GM18499 (cell line): ENCODE measurements around the gene SPC24.
"Not testable (repeated sequence)": the region's sequence is repeated elsewhere in the genome, so short reads cannot be mapped to it uniquely, and the experiment has no call there.

Experiments
- ATAC-seq: cut with Tn5 transposase; IDR thresholded peaks from one replicate; pipeline ENCODE4 v1.9.1; 2021; ENCODE audit warnings: moderate number of reproducible peaks; ENCODE audit not compliant: insufficient read depth, unreplicated experiment

SPC24 gene

DNA sequence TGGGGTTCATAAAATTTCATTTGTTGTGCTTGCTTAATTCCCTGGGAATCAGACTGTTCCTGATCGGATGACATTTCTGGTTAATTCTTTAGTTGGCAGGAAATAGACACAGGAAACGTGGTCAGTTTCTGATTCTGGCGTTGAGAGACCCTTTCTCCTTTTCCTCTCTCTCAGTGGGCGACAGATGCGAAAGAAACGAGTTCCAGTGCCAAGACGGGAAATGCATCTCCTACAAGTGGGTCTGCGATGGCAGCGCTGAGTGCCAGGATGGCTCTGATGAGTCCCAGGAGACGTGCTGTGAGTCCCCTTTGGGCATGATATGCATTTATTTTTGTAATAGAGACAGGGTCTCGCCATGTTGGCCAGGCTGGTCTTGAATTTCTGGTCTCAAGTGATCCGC lies 55.5 kb downstream of the SPC24 start:
- no peak for ATAC-seq

DNA sequence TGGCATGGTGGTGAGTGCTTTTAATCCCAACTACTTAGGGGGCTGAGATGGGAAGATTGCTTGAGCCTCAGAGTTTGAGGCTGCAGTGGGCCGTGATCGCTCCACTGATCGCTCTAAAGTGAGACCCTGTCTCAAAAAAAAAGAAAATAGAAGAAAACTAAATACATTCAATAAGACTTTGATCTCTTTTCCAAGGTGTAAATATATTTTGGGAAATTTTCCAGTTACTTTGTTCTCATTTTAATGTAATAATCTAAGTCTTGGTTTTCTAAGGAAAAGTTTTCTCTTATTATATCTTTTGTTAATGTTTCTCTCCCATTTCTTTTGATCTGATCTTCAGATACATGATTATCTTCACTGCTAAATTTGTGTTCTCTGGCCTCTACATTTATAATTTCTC lies 56.7 kb downstream of the SPC24 start:
- ATAC-seq, result no peak

DNA sequence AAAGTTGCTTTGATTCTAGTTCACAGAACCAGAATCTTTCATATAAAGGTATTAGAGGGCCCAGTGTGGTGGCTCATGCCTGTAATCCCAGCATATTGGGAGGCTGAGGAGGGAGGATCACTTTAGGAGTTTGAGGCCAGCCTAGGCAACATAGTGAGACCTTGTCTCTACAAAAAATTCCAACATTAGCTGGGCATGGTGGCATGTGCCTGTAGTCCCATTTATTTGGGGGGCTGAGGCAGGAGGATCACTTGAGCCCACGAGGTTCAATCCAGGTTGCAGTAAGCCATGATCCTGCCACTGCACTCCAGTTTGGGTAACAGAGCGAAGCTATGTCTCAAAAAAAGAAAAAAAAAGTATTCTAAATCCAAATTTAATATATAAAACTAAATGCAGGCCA lies 57.3 kb downstream of the SPC24 start:
- no peak for ATAC-seq

DNA sequence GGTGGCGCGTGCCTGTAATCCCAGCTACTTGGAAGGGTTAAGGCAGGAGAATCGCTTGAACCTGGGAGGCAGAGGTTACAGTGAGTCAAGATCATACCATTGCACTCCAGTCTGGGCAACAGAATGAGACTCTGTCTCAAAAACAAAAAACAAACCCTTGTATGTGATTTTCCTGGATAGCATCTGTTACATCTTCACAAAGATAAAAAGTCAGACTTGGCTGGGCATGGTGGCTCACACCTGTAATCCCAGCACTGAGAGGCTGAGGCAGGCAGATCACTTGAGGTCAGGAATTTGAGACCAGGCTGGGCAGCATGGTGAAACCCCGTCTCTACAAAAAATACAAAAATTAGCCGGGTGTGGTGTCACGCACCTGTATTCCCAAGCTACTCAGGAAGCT lies 58.2 kb downstream of the SPC24 start:
- ATAC-seq, result not testable (repeated sequence)

- ATAC-seq, result no peak
These were observed 59.3 kb downstream of the SPC24 start for GRCh38 chr19:11096210-11096841.
